NCI-H2029 treated with DMSO at 0.1 percent for 48 hours (cell line): Measurements from ENCODE around the gene STK33.
"Not testable (repeated sequence)": the region's sequence is repeated elsewhere in the genome, so short reads cannot be mapped to it uniquely, and the experiment has no call there.

ENCODE experiments used
- DNase-seq: peaks from one replicate; lab custom pipeline; 2025; lab: John Stamatoyannopoulos, UW

Gene STK33

DNA sequence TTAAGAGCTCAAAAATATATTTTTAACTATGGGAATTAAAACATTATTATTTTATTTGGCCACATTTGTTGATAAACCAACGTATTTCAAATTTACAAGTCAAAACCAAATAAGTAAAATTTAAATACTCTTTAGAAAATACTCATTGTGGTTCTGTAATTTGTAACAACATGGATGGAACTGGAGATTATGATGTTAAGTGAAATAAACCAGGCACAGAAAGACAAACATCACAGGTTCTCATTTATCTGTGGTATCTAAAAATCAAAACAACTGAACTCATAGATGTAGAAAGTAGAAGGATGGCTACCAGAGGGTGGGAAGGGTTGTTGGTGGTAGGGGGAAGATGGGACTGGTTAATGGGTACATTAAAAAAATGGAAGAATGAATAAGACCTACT lies 50.8 kb downstream of the STK33 start:
- DNase-seq, result no peak

DNA sequence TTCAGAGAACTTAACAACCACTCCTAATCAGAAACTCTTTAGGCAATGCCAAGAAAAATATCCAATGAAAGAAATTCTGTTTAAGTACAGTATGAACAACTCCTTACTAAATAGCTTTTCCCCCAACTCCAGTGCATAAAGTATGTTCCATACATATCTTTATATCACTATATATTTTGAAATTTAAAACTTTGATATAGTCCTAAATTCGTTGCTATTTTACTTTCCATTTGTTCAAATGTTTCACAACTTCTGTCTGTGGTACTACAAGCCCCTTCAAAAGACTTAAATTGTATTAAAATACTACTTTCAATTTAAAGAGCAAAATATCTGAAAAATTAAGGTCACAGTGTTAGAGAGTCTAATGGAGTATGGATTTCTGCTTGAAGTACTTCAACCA lies 52.6 kb downstream of the STK33 start:
- no peak for DNase-seq

DNA sequence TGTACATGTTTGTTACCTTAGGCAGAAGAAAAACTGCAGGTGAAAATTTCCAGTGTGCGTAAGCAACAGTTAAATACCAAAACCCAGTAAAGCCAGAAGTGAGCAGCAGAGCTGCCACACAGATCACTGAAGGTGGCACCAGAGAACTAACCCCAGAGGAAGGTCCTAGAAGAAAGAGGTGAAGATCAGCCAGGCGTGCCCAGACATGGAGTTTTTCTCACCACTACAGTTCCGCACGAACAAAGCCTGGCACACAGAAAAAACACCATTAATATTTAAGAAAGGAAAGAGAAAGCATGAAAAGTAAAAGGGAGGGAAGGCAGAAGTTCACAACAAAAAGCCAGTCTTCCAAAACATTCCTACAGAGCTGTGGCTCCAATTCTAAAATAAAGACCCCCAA lies 60.7 kb downstream of the STK33 start:
- no peak for DNase-seq

DNA sequence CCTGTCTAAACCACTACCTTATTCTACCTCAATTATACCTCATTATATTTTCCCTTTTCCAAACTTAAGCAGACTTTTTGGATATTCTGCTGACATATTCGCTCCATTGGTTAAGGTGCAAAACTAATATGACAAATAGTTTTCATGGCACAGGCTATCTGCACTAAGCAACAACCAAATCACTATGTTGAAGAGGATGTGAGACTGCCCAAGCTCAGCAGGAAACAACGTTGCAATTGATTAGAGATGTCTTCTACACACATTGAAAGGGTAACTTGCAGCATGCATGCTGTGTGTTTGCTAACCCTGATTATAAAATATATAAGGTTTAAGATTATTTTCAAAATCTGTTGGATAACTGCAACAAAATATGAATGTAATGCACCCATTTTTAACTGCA lies 61.6 kb downstream of the STK33 start:
- DNase-seq, result no peak

DNA sequence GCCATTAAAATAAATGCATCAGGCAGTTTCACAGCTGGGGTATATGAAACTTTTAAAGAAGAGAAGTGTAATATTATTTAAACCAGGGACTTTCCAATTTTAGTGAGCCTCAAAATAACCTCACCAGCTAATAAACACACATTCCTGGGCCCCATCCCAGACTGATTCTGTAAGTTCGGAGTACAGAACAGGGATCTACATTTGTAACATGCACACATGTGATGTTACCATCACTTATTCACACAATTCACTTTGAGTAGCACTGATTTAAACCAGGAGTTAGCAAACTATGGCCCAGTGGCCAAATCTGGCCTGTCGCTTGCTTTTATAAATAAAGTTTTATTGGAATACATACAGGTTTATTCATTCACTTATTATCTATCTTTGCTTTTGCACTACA lies 62.0 kb downstream of the STK33 start:
- DNase-seq, result no peak

DNA sequence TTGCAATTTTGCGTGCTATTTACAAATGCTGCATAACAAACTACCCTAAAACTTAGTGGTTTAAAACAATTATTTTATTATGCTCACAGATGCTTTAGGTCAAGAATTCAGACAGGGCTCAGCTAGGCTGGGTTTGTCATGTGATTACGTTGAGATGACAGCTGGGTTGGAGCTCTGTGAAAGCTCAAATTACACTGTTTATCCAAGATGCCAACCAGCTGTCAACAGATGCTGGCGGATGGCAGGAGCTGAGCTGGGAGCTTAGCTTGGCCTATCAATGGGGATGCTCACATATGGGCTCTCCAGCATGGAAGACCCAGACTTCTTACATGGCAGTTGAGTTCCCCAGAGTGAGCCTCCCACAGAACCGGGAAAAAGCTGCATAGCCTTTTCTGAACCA lies 62.7 kb downstream of the STK33 start:
- peak; percentile 71 for DNase-seq

DNA sequence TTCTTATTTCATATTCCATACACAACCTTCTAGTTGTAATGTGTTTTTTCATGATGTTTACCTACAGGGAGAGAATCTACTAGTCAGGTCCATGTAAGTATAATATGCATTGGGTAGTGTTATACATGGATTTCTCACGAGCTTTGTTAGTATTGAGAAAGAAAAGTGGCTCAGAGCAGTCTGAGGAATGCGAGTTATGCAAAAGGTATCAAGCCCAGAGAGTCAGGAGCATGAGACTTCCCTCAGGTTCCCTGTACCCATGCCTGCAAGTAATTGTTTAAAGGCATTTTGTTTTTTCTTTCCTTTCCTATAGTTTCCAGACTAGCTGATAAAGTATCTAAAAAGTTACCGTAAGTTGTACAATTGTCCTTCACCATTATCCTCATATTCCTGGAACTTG lies 66.1 kb downstream of the STK33 start:
- DNase-seq, result no peak

DNA sequence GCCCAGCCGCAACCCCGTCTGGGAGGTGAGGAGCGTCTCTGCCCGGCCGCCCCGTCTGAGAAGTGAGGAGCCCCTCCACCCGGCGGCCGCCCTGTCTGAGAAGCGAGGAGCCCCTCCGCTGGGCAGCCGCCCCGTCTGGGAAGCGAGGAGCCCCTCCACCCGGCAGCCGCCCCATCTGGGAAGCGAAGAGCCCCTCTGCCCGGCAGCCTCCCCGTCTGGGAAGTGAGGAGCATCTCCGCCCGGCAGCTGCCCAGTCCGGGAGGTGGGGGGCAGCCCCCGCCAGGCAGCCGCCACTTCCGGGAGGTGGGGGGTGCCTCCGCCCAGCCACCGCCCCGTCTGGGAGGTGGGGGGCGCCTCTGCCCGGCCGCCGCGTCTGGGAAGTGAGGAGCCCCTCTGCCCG lies 70.6 kb downstream of the STK33 start:
- DNase-seq, result no peak

DNA sequence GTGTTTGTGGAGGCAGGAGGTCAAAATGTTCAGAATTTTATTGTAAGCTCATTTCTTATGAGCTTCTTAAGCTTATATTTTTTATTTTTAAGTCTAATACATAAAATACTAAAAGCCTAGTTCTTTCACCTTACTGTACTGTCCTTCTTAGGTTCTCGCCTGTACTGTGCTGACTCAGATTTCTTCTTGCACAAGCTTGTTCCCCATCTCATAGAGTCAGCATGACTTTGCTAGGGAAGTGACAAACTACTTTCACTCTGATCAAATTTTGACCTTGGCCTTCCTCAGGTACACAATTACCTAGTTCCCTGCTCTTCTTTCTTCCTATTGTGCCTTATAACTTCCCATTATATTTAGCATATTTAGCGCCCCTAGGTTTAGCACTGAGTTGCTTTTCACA lies 81.5 kb downstream of the STK33 start:
- DNase-seq, result no peak

DNA sequence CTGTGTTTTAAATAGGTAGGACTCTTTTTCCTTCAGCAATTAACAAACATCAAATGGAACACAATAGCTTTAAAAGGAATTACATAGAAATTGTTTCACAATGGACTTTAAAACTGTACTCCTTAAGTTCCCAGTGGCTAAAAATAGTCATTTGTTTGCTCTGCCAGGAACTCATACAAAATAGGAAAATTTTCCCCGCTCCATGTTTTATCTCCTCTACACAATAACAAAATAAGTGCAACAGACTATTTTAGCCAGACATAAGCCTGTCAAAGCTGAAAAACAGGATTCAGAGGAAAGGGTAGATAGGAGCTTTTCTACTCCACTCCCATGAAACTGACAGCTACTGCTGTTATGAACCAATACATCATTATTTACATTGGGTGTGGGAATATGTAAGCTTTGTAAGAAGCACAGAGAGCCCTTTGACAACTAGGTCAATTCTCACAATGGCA lies 90.1 kb downstream of the STK33 start:
- DNase-seq, result peak; percentile 16

DNA sequence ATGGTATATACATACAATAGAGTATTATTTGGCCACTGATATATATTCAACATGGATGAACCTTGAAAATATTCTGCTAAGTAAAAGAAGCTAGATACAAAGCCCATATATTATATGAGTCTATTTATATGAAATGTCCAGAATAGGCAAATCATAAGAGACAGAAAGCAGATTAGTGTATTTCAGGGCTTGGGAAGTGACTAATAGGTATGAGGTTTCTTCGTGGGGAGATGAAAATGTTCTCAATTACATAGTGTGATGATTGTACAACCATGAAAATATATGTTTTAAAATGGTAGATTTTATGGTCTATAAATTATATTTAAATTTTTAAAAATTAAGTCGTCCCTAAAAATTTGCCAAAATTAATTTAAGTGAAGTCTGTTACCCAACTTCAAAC lies 92.2 kb downstream of the STK33 start:
- no peak for DNase-seq

DNA sequence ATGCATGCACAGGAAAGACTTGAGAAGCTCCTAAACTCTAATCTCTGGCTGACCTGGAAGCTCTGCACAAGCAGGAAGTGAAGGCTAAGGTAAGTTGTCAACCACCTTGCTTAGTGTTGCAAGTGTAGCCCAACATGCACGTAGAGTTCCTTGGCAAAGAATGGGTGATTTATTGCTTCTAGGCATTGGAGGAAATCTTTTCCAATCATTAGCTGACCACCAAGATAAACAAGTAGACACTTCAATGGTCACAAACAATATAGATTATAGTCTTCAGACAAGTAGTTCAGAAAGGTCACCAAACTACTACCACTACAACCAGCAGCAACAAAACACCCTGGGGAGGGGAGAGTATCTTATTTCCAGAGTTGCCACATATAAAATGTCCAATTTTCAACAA lies 105.6 kb downstream of the STK33 start:
- no peak for DNase-seq

DNA sequence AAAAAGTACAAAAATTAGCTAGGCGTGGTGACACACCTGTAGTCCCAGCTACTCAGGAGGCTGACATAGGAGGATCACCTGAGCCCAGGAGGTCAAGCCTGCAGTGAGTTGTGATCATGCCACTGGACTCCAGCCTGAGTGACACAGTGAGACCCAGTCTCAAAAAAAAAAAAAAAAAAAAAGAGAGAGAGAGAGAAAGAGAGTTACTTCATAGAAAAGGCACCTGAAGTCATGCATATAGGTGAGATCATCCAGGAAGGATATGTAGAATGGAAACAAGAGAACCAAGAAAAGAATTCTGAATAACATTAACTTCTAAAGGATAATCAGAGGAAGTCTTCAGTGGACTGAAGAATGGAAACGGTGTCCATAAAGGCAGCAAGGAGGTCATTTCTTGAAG lies 106.8 kb downstream of the STK33 start:
- DNase-seq, result no peak

DNA sequence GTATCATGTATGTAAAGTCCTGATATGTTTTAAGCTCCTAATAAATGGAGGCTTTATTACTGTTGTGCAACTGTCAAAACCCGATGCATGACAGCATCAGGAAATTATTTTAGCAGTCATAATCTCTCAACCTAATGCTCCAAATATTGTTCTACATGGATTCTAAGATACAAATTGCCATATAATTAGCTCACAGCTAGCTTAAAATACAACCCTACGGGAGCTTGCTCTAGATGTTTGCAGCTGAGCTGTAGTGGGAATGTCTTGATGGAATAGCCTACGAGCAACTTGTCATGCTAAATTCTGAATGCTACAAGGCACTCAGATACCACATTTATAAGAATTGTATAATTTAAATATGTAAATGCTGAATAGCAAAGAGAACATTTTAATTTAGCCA lies 109.8 kb downstream of the STK33 start:
- DNase-seq, result no peak

DNA sequence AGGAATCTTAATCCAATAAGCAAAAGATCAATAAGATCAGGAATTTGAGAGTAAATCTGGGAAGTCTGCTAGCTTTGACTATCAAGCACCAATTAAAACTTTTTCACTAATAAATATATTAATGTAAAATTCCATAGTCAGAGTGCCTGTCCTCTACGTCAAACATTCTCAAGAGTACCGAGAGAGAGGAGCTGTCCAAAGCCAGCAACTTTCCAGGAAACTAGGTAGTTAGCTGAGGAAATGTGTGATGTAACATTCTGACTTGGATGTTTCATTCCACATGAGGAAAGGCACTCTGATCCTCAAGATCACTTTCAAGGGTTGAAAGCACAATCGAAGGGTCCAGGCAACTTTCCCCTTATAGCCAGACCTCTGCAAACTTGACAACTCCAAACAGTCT lies 113.2 kb downstream of the STK33 start:
- no peak for DNase-seq

DNA sequence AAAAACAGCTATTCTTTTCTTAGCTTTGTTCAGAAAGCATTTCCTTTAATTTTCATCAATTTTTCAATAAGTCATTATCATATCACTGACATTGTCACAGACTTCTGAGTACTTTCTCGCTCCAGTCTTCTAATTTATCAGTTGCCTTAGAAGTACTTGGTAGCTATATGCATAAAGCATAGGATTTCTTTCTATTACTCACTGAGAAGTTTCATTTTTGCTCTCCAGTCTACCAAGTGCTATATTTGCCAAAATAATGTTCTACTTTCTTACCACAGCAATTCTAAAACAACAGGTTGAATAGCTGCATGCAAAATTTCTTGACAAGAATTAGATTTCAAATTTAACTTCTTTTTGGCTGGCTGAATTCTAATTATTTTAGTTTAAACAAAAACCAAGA lies 116.3 kb downstream of the STK33 start:
- DNase-seq, result no peak

DNA sequence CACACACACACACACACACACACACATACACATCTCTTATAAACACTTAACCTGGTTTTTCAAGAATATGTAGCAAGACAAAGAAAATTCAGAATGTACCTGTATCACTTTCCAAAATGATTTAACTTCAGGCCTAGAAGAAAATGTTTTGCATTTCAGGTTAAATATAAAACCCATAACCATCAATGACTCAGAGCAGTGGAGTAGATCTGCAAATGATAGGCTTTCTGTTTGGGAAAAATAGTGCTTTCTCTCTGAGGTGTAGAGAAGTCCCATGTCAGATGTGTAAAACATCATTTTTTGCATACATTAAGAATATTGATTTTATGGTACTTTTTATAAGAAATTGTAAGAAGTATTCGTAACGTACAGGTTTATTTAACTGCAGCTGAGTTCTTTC lies 116.9 kb downstream of the STK33 start:
- DNase-seq, result no peak

DNA sequence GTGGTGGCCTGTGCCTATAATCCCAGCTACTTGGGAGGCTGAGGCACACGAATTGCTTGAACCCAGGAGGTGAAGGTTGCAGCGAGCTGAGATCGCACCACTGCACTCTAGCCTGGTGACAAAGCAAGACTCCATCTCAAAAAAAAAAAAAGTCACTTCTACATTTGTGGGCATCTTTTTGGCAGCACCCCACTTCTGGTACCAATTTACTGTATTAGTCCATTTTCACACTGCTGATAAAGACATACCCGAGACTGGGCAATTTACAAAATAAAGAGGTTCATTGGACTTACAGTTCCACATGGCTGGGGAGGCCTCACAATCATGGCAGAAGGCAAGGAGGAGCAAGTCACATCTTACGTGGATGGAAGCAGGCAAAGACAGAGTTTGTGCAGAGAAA lies 126.2 kb downstream of the STK33 start:
- not testable (repeated sequence) for DNase-seq

DNA sequence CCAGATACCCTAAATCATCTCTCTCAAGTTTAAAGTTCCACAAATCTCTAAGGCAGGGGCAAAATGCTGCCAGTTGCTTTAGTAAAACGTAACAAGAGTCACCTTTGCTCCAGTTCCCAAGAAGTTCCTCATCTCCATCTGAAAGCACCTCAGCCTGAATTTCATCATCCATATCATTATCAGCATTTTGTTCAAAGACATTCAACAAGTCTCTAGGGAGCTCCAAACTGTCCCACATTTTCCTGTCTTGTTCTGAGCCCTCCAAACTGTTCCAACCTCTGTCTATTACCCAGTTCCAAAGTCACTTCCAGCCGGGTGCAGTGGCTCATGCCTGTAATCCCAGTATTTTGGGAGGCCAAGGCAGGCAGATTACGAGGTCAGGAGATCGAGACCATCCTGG lies 126.7 kb downstream of the STK33 start:
- not testable (repeated sequence) for DNase-seq

DNA sequence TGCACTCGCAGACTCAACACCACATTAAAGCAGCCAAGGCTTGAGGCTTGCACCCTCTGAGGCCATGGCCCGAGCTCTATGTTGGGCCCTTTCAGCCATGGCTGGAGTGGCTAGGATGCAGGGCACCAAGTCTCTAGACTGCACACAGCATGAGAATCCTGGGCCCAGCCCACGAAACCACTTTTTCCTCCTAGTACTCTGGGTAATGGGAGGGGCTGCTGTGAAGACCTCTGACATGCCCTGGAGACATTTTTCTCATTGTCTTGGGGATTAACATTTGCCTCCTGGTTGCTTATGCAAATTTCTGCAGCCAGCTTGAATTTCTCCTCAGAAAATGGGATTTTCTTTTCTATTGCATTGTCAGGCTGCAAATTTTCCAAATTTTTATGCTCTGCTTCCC lies 127.1 kb downstream of the STK33 start:
- not testable (repeated sequence) for DNase-seq

DNA sequence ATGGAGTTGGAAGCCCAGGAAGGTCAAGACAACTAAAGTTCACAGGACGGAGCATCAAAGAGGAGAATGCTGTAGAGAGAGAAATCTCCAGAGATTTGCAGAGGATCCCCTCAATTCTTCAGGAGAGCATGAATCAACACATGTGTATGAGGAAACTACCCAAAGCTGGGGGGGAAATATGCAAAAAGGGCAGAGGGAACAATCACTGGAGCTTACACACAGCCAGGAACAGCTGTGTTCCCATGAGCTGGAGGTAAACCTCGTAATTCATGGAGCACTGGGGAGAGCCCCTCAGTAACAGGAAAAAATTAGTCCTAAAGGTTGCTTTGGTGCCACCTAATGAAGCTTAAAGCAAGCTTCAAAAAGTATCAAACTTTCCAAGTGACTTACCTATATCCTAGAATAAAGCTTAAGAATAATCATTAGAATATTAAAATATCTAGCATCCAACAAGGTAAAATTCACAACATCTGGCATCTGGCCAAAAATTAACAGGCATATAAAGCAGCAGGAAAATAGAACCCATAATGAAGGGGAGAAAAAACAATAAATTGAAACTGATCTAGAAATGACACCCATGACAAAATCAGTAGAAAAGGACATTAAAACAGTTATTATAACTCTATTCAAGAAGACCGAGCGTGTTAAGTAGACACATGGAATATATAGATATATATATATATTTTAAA lies 134.2 kb downstream of the STK33 start:
- DNase-seq, result no peak

DNA sequence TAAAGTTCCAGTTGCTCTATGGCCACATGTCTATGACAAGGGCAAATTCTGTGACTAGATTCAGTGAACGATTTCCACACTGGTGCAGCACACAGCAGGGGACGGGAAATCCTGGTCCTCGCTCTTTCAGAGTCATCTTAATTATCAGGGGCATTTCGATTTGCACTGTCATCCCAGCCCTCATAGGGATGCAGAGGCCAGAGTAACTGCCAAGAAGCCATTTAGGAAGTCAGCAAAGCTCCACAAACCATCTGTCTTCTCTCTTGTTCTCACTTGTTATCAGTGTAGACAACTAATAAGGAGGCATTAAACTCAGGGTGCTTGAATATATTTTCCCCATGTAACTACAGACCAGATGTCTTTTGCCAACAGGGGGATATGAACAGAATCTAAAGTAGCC lies 151.7 kb downstream of the STK33 start:
- DNase-seq, result no peak

DNA sequence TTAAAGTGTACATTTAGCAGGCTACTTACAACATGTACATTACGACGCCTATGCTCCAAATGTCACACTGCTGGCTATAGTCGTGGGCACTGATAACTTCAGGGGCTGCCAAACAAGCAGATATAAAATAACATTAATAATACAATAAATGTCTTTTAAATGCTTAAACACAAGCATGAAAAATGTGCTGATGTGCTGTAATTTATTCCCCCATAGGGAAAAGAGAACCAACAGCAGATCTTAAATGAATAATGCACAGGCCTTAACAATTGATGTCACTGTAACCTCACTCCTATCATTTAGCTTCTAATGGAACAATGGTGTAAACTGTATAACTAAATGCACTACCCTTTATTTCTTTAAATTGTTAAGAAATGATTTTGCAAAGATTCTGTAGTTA lies 153.4 kb downstream of the STK33 start:
- DNase-seq, result no peak

DNA sequence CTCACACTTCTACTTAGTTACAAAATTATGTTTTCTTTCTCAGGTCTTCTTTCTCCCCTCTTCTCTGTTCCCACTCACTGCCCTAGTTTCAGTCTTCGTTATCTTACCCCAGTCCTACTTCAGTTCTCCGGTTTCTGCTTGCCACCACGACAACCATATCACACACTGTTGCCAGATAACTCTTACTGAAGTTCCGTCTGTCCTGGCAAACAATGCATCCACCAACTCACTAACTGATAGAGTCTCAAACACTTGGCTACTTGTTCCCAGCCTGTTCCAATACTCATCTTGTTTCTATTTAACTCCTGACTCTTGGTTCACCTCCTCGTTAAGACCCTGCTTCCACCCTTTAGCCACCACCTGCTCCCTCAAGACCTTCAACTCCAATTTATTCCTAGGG lies 164.5 kb downstream of the STK33 start:
- no peak for DNase-seq

DNA sequence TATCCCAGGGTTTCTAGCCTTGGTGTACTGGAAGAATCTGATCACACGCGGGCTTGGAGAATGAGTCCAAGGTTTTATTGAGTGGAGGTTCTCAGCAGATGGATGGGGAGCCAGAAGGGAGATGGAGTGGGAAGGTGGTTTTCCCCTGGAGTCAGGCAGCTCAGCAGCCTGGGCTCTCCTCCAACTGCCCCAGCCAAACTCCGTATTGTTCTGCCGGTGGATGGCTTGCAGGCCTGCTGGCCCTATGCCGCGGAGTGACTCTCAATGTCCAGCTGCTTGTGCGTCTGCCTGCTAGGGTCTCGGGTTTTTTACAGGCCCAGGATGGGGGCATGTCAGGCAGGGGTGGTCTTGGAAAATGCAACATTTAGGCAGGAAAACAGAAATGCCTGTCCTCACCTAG lies 168.0 kb downstream of the STK33 start:
- DNase-seq, result no peak
